HS-27A (cell line): ENCODE results near the gene SNTG2.

Experiments
- DNase-seq: peaks from one replicate; pipeline ENCODE4 v3.0.0-alpha.2; 2012; ENCODE audit warnings: low read depth, missing footprints

SNTG2 gene

DNA sequence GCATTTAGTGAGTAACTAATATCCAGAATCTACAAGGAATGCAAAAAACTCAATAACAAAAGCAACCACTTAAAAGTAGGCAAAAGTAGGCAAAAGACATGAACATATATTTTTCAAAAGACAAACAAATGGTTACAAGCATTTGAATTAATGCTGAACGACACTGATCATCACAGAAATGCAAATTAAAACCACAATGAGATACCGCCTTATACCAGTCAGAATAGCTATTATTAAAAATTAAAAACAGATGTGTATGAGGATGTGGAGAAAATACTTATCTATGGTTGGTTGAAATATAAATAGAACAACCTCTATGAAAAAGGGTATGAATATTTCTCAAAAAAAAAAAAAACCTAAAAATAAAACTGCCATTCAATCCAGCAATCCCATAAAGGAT, 51.7 kb downstream of the SNTG2 start:
- no peak for DNase-seq

DNA sequence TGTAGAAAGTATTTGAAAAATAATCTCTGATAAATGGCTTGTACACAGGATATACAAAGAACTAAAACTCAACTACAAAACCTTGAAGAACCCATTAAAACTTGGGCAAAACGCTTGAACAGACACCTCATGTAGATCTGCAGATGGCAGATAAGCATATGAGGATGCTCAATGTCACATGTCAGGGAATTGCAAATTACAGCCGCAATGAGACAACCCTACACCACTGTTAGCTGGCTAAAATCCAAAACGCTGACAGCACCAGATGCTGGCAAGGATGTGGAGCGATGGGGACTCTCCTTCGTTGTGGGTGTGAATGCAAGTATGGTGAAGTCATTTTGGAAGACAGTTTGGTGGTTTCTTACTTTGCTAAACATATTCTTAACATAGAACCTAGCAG, 53.7 kb downstream of the SNTG2 start:
- no peak for DNase-seq

DNA sequence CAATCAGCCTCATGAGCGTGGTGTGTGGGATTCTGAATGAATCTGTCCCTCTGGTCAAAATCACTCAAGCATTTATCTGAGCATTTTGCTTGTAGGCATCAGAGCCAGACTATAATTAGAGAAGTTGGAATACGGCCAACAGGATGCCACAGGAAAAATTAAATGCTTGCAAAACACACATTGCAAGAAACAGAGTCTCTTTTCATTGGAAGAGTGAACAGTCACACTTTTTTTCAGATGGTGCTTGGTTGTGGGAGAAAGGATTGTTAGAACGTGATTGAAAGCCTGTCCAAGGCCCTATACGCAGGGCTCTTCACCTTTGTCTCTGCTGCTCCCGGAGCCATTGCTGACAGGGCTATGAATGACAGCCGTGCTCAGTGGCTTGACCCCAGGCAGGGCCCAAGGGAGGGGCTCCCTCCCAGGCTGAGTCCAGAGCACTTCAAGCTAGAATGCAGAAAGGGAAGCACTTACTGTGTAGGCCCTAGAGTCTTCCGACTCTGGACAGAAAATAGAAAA, 59.8 kb downstream of the SNTG2 start:
- DNase-seq, result no peak

DNA sequence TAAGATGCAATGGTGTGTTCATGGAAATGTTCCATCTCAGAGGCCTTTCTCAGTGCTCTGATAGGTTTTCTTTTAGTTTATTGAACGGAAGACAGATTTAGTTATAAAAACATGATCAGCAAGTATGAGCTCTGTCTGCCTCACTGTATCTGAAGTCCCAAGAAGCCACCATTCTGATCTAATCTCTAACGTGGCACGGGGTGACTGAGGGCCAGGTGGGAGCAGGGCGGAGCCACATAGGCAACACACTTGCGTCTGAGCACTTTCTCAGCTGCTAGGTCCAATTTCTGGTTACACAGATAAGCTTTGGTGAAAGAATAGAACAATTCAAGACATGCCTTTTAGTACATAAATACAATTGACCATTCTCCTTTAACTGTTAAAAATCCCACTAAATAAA, 60.4 kb downstream of the SNTG2 start:
- no peak for DNase-seq

DNA sequence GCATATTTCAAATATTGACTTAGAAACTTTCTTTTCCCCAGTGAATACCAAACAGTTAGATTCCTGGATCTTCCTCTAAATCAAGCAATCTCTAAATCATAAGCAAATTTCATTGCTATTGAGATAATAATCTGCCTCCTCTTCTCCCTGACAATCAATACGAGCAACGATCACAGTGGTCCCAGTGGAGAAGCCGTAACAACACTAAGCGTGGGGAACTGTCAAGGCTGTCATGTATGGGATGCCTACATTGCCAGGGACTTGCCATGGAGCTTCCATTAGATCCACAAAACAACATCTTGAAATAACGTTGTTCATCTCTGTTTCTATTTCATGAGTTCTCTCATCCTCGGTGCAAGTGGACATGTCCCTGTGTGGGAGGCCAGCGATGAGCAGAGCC, 61.3 kb downstream of the SNTG2 start:
- DNase-seq, result no peak

DNA sequence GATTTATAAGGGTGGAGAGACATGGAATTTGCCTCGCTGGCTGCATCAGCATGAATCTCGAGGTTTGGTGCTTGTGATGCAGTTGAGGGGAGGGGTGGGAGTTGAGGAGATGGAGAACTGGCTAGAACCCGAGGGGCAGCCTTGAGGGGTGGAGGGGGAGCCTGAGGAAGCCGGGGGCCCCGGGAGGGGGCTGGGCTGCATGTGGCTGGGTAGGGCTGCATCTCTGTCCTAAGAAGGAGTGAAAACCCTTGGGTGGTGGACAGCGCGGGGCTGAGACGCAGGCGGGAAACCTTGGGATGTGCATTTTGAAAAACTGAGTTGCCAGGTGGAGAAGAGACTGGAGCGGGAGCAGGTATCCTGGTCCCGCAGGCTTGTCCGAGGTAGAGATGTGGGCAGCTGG, 64.2 kb downstream of the SNTG2 start:
- DNase-seq, result no peak

DNA sequence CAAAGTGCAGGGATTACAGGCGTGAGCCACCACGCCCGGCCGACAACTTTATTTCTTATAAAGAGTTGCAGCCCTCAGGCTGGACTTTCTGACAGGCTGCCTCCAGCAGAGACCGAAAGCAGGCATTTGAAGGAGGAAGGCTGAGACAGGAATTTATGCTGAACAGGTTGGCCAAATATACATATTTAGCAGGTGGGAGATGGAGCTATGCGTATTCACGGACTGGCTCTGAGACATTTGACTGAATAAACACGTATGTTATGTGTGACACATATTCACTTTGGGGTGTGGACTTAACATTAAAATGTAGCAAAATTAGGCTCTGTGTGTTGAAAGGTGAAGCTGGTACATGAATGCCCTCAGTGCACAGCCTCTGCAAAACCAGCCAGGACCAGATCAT, 65.9 kb downstream of the SNTG2 start:
- DNase-seq, result no peak

DNA sequence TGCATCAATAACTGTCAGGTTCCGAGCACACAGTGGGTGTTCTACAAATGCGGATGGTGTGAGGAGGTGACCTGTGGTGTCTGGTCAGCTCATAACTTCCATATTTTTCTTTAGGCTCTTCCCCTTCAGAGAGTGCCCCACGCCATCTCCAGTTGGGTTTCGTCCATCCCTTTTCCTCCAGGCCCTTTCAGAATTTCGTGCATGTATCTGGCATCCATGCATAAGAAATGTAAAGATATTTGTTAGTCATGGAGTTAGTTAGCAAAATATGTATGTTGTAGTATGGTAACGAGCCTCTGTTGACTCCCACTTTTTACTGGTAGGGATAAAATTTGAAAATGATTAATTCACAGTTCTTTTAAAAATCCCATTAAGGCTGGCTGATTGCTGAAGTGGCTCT, 67.2 kb downstream of the SNTG2 start:
- DNase-seq, result no peak

DNA sequence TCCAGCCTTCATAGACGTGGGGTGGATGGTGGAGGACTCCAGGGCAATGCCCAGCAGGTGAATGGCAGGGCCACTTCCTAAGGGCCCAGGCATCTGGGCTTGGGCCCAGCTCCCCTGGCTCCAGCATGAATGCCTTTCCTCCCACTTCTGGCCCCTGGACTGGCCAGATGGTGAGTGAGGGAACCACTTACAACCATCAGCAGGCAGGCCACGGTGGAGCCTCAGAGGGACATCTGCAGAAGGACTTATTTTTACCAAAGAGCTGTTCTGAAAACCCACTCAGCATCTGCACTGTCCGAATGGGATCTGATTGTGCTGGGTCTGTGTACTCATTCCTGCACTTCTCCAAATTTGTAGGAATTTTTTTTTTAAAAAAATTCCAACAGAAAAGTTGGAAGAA, 69.6 kb downstream of the SNTG2 start:
- DNase-seq, result no peak

DNA sequence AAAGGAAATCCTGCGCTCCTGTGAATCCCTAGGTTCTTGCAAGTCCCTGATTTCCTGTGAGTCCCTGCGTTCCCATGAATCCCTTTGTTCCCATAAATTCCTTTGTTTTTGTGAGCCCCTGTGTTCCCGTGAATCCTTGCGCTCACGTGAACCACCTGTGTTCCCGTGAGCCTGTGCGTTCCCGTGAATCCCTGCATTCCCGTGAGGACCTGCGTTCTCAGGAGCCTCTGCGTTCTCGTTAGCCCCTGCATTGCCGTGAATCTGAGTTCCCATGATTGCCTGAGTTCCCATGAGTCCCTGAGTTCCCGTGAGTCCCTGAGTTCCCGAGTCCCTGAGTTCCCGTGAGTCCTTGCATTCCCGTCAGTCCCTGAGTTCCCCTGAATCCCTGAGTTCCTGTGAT, 71.5 kb downstream of the SNTG2 start:
- no peak for DNase-seq

DNA sequence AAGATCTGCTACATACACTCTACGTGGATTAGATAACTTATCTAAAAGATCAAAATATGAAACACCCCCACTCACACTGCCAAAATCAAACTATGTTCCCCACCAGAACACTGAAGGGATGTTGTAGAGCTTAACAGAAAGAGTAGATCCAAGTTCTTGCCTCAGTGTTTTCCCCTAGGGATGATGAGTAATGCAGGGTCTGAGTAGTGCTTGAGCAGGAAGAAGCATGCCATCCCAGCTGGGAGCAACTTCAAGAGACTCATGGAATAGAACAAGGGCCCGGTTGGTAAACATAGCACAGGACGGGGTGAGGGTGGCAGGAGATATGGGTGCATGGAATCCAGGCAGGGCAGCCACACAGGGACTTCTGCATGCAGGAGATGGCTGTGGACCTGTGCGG, 74.3 kb downstream of the SNTG2 start:
- no peak for DNase-seq

DNA sequence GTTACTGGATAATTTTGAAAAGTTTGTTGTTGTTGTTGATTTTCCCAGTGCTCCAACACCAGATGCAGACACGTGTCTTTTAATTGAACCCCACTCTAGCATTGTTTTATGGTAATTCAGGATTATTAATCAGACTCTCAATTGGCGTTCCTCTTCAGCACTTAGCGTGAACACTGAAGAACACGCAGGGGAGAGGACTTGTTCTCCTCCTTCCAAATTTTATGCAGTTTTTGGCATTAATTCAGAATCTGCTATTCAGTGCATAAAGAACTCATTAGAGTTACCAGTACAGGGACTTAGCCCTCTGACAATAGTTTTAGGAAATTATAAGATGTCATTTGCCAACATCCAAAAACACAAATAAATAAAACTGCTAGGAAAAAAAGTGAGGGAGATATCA, 75.5 kb downstream of the SNTG2 start:
- DNase-seq, result no peak

DNA sequence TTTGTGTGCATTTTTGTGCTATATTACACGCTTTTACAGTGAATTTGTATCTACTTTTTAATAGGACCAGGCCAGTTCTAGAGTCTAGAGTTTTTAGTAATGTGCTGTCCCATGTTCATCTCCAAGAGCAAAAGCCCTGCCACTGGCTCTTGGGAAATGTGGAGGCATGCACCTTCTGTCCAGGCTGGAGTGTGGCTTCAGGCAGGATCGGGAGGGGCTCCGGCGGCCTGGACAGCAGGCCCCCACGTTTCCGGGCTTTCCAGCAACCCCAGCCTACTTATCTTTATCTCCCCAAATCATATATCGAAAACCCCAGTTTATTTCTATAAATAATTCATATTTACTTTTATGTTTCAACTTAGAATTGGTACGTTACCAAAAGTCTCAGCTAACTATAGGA, 78.2 kb downstream of the SNTG2 start:
- DNase-seq, result no peak

DNA sequence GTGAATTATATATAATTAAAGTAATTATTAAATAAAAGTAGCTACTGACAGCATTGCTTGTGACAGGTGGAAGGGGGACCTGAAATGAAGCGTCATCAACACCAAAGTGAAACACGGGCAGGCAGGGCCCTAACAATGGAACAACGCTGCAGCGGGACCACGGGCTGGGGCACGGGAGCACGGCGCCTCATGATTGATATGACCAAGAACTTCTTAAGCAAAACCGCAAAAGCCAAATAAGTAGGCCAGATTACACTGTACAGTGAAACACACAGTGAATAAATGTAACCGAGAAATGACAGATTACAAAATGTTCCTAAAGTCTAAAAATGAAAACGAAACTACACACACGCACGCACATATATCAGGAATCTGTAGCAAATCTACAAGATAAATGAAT, 81.4 kb downstream of the SNTG2 start:
- DNase-seq, result no peak

DNA sequence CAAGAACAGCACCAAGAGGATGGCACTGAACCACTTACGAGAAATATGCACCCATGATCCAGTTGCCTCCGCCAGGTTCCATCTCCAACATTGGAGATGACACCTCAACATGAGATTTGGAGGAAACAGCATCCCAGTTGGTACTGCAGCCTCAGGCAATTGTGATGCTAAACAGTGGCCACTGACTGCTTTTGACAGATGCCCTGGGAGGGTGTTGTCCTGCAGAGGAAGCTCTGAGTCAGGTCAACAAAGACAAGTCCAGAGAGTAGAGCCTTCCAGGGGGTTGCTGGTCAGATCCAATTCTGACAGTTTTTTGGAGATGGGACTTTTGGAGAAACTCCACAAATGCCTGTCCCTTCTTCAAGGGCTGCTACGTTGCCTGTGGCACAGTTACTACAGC, 82.4 kb downstream of the SNTG2 start:
- no peak for DNase-seq

DNA sequence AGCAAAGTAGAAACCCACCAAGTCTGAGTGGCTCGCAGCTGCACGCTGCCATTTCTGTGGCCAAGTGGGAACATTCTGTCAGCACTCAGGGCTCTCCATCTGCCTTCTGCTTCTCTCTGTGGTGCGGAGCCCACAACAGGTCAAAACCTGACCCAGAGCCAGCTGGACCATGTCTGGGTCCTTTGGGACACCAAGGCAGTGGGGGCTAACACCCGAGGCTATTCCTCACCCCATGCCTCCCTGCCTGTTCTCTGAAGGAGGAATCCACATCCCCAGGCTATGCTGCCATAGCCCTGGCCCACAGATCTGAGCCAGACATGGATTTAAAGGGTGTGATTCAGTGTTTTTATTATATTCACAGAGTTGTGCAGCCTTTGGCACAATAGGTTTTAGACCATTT, 86.4 kb downstream of the SNTG2 start:
- DNase-seq, result no peak

DNA sequence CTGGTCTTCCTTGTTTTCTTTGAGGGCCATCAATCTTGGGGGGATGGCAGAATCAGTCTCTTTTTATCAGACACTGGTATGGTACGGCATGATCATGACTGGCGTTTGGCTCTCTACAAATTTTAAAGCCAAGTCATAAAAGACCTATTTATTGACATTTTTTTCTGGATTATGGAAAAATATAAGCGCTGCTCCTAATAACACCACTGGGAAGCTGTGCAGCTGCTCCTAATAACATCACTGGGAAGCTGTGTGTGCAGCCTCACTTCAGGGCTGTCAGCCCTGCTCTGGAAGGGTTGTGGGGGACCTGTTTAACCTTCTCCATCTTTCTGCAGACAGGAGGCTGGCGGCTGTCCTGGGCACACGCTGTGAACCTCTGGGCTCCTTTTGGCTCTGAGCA, 88.9 kb downstream of the SNTG2 start:
- no peak for DNase-seq

DNA sequence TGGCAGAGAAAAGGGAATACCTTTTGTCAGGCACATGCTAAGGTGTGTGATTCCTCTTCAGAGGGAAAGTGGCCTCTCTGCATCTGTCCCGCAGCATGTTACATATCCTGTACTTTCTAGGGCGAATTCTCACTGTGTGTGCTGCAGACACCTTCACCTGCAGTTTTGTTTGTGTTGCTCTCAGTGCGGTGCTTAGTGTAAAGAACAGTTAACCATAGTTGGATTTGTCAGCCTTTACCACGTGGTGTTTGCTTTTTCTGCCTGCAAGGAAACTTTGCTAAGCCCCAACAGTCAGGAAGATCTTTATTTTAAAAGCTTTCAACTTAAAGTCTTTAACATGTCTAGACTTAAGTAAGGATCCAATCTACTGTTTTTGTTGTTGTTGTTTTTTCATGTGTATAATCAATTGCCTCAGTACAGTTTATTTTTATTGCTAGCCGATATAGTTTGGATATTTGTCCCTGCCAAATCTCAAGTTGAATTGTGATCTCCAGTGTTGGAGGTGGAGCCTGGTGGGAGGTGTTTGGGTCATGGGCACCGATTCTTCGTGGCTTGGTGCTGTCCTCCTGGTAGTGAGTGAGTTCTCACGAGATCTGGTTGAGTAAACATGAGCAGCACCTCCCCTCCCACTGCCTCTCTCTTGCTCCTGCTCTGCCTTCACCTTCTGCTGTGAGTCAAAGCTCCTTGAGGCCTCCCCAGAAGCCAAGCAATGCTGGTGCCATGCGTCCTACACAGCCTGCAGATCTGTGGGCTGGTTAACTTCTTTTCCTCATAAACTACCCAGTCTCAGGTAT, 90.6 kb downstream of the SNTG2 start:
- DNase-seq, result no peak

DNA sequence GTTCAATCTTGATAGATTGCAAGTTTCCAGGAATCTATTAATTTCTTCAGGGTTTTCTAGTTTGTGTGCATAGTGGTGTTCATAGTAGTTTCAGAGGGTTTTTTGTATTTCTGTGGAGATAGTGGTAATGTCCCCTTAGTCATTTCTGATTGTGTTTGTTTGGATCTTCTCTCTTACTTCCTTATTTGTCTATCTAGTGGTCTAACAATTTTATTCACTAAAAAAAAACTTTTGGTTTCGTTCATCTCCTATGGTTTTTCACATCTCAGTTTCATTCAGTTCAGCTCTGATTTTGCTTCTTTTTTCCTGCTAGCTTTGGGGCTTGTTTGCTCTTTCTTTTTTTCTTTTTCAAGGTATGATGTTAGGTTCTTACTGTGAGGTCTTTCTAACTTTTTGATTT, 94.5 kb downstream of the SNTG2 start:
- DNase-seq, result no peak

DNA sequence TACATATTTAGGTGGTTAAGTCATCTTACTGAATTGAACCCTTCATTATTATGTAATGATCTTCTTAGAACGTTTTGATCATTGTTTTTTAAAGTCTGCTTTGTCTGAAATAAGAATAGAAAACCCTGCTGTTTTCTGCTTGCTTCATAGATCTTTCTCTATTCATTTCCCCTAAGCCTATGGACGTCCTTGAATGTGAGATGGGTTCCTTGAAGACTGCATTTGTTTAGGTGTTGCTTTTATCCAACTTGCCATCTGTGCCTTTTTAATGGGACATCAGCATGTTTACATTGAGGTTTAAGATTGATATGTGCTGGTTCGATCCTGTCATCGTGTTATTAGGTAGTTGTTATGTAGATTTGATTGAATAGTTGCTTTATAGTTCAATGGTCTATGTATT, 95.4 kb downstream of the SNTG2 start:
- DNase-seq, result no peak

DNA sequence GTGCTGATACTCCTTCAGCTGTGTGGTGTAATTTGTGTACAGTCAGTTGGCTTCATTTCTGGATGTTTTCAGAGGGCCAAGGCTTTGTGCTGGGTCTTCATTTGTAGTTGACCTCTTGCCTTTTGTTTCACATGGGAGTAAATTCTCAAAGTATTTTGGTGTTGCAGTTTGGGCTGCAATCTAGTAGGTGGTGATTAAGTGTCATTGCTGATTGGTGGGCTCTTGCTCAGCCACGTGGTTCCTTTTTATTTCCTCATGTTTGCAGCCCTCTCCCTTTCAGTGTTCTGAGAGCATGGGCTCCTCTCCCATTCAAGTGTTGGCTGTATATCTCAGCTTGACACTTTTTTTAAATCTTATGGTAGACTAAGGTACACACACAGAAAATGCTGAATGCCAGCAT, 96.8 kb downstream of the SNTG2 start:
- DNase-seq, result no peak

DNA sequence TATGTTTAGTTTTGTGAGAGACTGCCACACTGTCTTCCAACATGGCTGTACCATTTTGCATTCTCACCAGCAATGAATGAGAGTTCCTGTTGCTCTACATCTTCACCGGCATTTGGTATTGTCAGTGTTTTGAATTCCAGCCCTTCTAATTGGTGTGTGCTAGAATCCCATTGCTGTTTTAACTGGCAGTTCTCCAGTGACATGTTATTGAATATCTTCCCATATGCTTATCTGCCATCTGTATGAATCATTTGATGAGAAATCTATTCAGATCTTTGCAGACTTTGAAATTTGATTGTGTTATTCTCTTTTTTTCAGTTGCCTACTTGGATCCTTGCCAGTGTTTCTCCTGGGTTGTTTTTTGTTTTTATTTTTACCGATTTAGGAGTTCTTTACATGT, 99.0 kb downstream of the SNTG2 start:
- peak; percentile 9 for DNase-seq

DNA sequence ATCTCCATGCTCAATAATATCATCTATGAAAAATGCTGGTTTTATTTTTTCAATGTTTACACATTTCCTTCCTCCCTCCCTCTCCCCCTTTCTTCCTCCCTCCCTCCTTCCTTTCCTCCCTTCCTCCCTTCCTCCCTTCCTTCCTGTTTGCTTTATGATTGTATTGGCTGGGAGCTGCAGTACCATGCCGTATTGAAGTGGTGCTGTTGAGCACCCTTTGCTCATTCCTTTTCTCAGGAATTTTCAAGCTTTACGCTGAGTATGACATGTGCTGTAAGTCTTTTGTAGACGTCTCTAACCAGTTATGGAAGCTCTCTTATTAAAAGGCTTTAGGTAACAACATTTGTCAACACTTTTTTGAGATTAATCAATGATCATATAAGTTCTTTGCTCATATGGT, 100.4 kb downstream of the SNTG2 start:
- no peak for DNase-seq

DNA sequence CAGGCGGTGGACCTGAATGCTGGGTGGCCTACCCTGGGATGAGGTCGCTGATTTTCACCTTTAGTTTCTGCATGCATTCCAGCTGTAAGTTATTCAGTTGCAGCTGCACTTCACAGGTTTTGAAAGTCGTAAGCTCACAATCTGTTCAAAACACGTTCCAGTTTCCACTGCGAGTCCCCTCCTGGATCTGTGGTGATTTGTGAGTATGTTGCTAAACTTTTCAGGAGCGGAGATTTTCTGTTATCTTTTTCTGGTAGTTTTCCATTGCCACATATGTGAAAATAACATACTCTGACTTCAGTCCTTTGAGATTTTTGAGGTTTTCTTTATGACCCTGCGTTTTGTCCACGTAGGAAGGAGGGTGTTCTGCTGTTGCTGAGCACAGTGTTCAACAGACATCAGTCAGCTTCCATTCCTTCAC, 102.1 kb downstream of the SNTG2 start:
- DNase-seq, result no peak
